SJCRH30 (cell line): ENCODE results near the gene PRSS16. TPM values are rescaled to one million over a fixed set of nuclear protein-coding genes. Genes with fewer than 3 reads are reported as not detected.
"Not testable (repeated sequence)": the region's sequence is repeated elsewhere in the genome, so short reads cannot be mapped to it uniquely, and the experiment has no call there.

Experiments
- DNase-seq, 2 experiments: peaks; one replicate each; pipeline ENCODE4 v3.0.0-alpha.2; 2015 to 2020
- H3K27ac ChIP-seq: fragments of 250-450 bp; sonication (Bioruptor Pico); 2 replicates; pipeline ENCODE4 v1.5.1; 2020; ENCODE audit warnings: mild to moderate bottlenecking, moderate library complexity
- H3K27me3 ChIP-seq: fragments of 250-450 bp; sonication (Bioruptor Pico); 2 replicates; pipeline ENCODE4 v1.5.1; 2020; ENCODE audit warnings: mild to moderate bottlenecking, moderate library complexity
- H3K36me3 ChIP-seq: fragments of 250-450 bp; sonication (Bioruptor Pico); 2 replicates; pipeline ENCODE4 v1.5.1; 2020; ENCODE audit warnings: mild to moderate bottlenecking, moderate library complexity
- H3K4me1 ChIP-seq: fragments of 250-450 bp; sonication (Bioruptor Pico); 2 replicates; pipeline ENCODE4 v1.5.1; 2020; ENCODE audit warnings: mild to moderate bottlenecking, moderate library complexity
- H3K4me3 ChIP-seq: fragments of 250-450 bp; sonication (Bioruptor Pico); 2 replicates; pipeline ENCODE4 v1.5.1; 2020; ENCODE audit warnings: mild to moderate bottlenecking, moderate library complexity
- H3K9me3 ChIP-seq: fragments of 250-450 bp; sonication (Bioruptor Pico); replicated peaks from 2 replicates; pipeline ENCODE4 v1.5.1; 2020; ENCODE audit warnings: mild to moderate bottlenecking, moderate library complexity
- total RNA-seq: library from RNA; depleted of rRNA; stranded (reverse); fragments of >200 nt; shearing (Covaris generic); gene quantifications from 2 replicates; pipeline ENCODE4 v1.2.3, GENCODE V29; 2014; rRNA removed

Gene PRSS16, protein sequence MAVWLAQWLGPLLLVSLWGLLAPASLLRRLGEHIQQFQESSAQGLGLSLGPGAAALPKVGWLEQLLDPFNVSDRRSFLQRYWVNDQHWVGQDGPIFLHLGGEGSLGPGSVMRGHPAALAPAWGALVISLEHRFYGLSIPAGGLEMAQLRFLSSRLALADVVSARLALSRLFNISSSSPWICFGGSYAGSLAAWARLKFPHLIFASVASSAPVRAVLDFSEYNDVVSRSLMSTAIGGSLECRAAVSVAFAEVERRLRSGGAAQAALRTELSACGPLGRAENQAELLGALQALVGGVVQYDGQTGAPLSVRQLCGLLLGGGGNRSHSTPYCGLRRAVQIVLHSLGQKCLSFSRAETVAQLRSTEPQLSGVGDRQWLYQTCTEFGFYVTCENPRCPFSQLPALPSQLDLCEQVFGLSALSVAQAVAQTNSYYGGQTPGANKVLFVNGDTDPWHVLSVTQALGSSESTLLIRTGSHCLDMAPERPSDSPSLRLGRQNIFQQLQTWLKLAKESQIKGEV
- total RNA-seq: not detected in 2 replicates

DNA sequence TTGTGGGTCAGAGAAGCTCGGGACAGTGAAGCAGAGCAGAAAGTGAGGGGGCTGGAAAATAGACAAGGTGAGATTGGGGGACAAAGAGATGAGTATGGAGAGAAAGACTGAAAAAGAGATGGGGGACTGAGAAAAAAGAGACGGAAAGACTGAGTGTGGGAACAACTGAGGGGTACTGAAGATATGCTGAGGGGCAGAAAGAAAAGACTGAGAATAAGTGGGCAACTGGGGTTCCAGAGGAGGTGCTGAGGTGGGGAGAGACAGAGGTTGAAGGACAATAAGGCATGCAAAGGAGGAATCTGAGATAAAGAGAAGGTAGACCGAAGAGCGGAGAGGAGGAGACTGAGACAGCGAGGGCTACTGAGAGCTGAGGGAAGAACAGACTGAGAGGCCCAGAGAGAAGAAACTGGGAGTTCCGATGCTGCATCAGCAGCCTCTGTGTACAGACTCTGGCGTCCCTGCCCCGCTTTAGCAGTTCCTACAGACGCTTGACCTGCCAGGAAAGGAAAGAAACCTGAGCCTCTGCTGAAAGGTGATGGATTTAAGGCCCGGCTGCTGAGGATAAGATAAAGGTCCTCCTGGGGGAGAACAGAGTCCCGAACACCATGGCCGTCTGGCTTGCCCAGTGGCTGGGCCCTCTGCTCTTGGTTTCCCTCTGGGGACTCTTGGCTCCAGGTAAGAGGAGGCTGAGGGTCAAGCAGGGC is at the start of gene PRSS16:
Gene PRSS16, plus strand, starts transcription at position 569 of the 704 bp plus-strand sequence. Its CDS starts 37 bp downstream, at position 606.
- Histone ChIP-seq H3K36me3 (no peaks in the 10 kb centered on the region), H3K9me3 (no peaks in the 10 kb centered on the region), H3K27me3 (no peaks in the 10 kb centered on the region), H3K27ac (no peak within 1 kb of the TSS), H3K4me3 (no peak within 1 kb of the TSS), H3K4me1 (no peaks in the 10 kb centered on the region)
- no peak for DNase-seq

DNA sequence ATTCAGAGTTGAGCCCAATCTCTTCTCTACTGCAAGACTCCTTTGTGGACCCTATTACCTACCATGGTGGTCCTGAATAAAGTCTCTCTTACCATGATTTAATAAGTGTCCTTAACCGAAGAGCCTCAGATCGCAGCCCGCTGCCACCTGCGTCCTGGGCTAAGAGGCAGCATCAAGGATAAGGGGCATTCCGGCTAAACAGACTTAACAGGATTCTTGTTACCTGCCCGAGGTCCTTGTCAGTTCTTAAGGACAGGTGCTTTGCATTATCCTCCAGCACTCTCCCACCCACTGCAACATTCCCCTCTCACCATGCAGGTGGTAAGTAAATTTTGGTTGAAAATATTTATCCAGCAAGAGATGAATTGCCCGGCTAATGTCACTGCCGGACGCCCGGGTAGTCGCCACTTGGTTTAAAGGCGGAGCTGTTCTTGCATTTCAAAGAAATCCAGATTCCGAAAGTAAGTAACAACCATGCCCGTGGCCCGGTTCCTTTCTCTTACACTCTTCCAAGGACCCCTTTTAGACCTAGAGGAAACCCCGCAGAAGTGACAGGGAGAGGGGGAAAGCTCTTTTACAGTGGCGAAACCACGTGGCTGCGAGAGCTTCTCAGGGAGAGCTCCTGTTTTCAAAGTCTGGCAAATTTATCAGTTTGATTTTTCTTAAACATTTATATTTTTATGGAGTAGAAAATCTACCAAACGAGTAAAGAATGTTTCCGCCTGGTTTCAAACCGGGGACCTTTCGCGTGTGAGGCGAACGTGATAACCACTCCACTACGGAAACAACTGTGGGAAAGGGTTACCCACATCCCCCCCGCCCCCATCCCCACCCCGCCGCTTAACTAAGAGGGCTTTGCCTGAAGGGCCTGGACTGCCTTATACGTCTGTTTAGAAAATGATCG is 41.9 kb upstream of the PRSS16 start:
- Histone ChIP-seq H3K4me1 (no peaks in the 10 kb centered on the region), H3K36me3 (no peaks in the 10 kb centered on the region), H3K4me3 (no peak overlapping the region), H3K9me3 (no peaks in the 10 kb centered on the region), H3K27me3 (no peaks in the 10 kb centered on the region), H3K27ac (no peak overlapping the region)
- no peak for DNase-seq

DNA sequence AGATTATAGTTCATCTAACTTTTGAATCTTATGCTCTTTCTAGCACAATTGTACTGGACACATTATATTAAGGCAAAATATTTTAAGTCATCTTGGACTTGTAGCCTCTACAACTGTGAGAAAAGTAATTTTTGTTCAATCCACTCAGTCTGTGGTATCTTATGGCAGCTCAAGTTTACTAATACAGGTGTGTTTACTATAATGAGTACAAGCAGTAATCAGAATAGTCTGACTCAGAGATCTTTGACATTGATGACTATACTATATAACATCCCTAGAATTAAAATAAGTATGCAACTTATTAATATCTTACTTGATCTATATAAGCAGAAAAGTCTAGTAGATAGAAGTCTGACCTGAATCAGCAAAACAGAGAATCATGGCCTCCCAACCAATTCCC is 40.7 kb upstream of the PRSS16 start:
- H3K27ac ChIP-seq: no peak overlapping the region
- no peaks in the 10 kb centered on the region for H3K9me3 ChIP-seq
- no peaks in the 10 kb centered on the region for H3K4me1 ChIP-seq
- no peaks in the 10 kb centered on the region for H3K27me3 ChIP-seq
- no peak for DNase-seq
- H3K36me3 ChIP-seq: no peaks in the 10 kb centered on the region
- no peak overlapping the region for H3K4me3 ChIP-seq

GRCh38 chr6:27208042-27208441 is 39.5 kb upstream of the PRSS16 start:
- no peaks in the 10 kb centered on the region for H3K27me3 ChIP-seq
- no peak overlapping the region for H3K27ac ChIP-seq
- H3K9me3 ChIP-seq: no peaks in the 10 kb centered on the region
- no peak for DNase-seq
- H3K36me3 ChIP-seq: no peaks in the 10 kb centered on the region
- no peaks in the 10 kb centered on the region for H3K4me1 ChIP-seq
- H3K4me3 ChIP-seq: no peak overlapping the region

GRCh38 chr6:27209196-27209595 is 38.3 kb upstream of the PRSS16 start:
- Histone ChIP-seq H3K36me3 (no peaks in the 10 kb centered on the region), H3K9me3 (no peaks in the 10 kb centered on the region), H3K4me1 (no peaks in the 10 kb centered on the region), H3K27me3 (no peaks in the 10 kb centered on the region), H3K4me3 (no peak overlapping the region), H3K27ac (no peak overlapping the region)
- no peak for DNase-seq

- no peaks in the 10 kb centered on the region for H3K4me1 ChIP-seq
- no peak for DNase-seq
- H3K36me3 ChIP-seq: no peaks in the 10 kb centered on the region
- no peaks in the 10 kb centered on the region for H3K27me3 ChIP-seq
- H3K4me3 ChIP-seq: no peak overlapping the region
- no peak overlapping the region for H3K27ac ChIP-seq
- H3K9me3 ChIP-seq: no peaks in the 10 kb centered on the region
These were observed 37.7 kb upstream of the PRSS16 start for GRCh38 chr6:27209659-27210269.

DNA sequence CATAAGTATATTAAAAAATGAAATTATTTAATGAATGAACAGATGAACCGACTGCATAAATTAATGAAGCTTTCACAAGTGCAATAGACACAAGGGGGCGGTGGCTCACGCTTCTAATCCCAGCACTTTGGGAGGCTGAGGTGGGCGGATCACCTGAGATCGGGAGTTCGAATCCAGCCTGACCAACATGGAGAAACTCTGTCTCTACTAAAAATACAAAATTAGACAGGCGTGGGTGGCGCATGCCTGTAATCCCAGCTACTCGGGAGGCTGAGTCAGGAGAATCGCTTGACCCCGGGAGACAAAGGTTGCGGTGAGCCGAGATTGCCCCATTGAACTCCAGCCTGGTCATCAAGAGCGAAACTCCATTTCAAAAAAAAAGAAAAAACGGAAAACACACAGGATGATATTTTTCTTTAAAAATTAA is 34.4 kb upstream of the PRSS16 start:
- DNase-seq, H3K27me3 ChIP-seq, H3K9me3 ChIP-seq, H3K27ac ChIP-seq, H3K36me3 ChIP-seq, H3K4me1 ChIP-seq, H3K4me3 ChIP-seq: not testable (repeated sequence)

- no peak for DNase-seq
- no peaks in the 10 kb centered on the region for H3K27me3 ChIP-seq
These were observed 33.9 kb upstream of the PRSS16 start for GRCh38 chr6:27213544-27214125.

DNA sequence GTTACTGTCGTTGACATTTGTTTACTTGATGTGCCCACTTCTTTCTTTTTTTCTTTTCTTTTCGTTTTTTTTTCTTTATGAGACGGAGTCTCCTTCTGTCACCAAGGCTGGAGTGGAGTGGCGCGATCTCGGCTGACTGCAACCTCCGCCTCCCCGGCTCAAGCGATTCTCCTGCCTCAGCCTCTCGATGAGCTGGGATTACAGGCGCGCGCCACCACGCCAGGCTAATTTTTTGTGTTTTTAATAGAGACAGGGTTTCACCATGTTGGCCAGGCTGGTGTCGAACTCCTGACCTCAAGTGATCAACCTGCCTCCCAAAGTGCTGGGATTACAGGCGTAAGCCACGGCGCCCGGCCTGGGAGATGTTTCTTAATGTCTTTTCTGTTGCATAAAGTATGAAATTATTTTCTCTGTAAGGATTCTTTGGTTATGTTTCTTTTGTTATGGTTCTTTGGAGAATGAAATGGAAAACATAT is 33.3 kb upstream of the PRSS16 start:
- no peak overlapping the region for H3K27ac ChIP-seq
- DNase-seq: no peak
- H3K27me3 ChIP-seq: no peaks in the 10 kb centered on the region
- H3K9me3 ChIP-seq: no peaks in the 10 kb centered on the region
- H3K36me3 ChIP-seq: no peaks in the 10 kb centered on the region
- H3K4me1 ChIP-seq: no peaks in the 10 kb centered on the region
- no peak overlapping the region for H3K4me3 ChIP-seq

More at GRCh38 chr6:27213544-27214125, 33.9 kb upstream of the PRSS16 start:
- no peaks in the 10 kb centered on the region for H3K4me1 ChIP-seq
- no peaks in the 10 kb centered on the region for H3K36me3 ChIP-seq
- no peak overlapping the region for H3K27ac ChIP-seq
- H3K4me3 ChIP-seq: no peak overlapping the region
- H3K9me3 ChIP-seq: no peaks in the 10 kb centered on the region

DNA sequence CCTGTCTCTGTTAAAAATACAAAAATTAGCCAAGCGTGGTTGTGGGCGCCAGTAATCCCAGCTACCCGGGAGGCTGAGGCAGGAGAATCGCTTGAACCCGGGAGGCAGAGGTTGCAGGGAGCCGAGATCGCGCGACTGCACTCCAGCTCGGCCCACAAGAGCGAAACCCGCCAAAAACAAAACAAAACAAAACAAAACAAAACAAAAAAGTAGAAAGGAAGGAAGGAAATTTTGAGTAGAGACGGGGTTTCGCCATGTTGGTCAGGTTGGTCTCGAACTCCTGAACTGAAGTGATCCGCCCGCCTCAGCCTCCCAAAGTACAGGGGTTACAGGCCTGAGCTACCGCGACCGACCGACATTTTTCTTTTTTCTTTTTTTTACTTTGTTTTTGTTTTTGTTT is 30.6 kb upstream of the PRSS16 start:
- H3K4me1 ChIP-seq: no peaks in the 10 kb centered on the region
- H3K4me3 ChIP-seq: no peak overlapping the region
- H3K9me3 ChIP-seq: no peaks in the 10 kb centered on the region
- no peak for DNase-seq
- H3K27ac ChIP-seq: no peak overlapping the region
- no peaks in the 10 kb centered on the region for H3K36me3 ChIP-seq
- H3K27me3 ChIP-seq: no peaks in the 10 kb centered on the region

GRCh38 chr6:27222971-27223370 is 24.5 kb upstream of the PRSS16 start:
- not testable (repeated sequence) for H3K36me3 ChIP-seq, DNase-seq, H3K27ac ChIP-seq, H3K27me3 ChIP-seq, H3K4me3 ChIP-seq, H3K4me1 ChIP-seq, H3K9me3 ChIP-seq

DNA sequence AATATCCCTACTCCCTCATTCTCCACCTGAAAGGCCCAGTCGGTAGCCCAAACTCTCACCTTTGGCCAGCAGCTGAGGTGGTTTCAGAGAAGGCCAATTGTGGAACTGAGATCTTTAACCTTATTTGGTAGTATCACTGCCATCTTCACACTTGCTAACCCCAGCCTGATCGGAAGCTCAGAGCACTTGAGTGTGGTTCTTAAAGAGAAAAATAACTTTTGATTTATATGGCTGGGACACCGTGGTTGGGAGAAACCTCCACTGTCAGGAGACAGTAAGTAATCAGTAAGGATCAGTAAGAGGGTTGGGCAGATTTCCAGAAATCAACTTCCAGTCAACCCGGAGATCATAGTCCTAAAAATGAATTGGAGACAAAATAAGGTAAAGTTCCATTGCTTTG is 22.8 kb upstream of the PRSS16 start:
- Histone ChIP-seq H3K27ac (no peak overlapping the region), H3K27me3 (no peaks in the 10 kb centered on the region), H3K4me3 (no peak overlapping the region), H3K36me3 (no peaks in the 10 kb centered on the region), H3K9me3 (no peaks in the 10 kb centered on the region), H3K4me1 (no peaks in the 10 kb centered on the region)
- DNase-seq: no peak

DNA sequence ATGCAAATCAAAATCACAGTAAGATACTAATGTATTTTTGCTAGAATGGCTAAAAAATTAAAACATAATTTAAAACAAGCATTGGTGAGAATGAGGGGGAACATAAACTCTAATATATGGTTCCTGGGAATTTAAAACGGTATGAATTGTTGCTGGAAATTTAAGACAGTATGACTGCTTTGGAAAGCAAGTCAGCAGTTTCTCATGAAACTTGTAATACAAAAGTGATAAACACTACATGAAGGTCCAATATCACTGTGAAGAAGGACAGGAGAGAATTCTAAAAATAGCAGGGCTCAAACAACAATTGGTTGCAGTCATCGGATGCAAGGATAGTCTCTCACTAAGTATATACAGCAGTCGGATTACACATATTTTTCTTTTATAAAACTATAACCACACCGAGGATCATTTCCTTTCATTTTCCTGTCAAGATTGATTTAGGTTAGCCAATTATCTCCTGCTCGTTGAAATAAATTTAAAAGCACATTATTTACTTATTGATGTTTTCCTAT is 18.5 kb upstream of the PRSS16 start:
- Histone ChIP-seq H3K27ac (no peak overlapping the region), H3K4me3 (no peak overlapping the region)
- DNase-seq: no peak

GRCh38 chr6:27230758-27231111 is 16.8 kb upstream of the PRSS16 start:
- Histone ChIP-seq H3K9me3 (no peaks in the 10 kb centered on the region), H3K4me1 (no peaks in the 10 kb centered on the region), H3K36me3 (no peaks in the 10 kb centered on the region), H3K4me3 (no peak overlapping the region), H3K27ac (no peak overlapping the region), H3K27me3 (no peaks in the 10 kb centered on the region)
- no peak for DNase-seq

More for the DNA sequence above, 18.5 kb upstream of the PRSS16 start:
- Histone ChIP-seq H3K36me3 (no peaks in the 10 kb centered on the region), H3K9me3 (no peaks in the 10 kb centered on the region), H3K27me3 (no peaks in the 10 kb centered on the region), H3K4me1 (no peaks in the 10 kb centered on the region)
